Mucosa of descending colon (tissue), 3 donors: Measurements from ENCODE around the gene TBC1D22B. TPM values are rescaled to one million over a fixed set of nuclear protein-coding genes. Genes with fewer than 3 reads are reported as not detected.

Experiments used
- ATAC-seq: fragments of 200-7000 bp; cut with Tn5 transposase; one replicate; pipeline ENCODE4 v1.9.1; 2020; ENCODE audit warnings: mild to moderate bottlenecking, moderate library complexity
- DNase-seq, 3 donors: peaks; one replicate each; pipeline ENCODE4 v3.0.0-alpha.2; 2020
- H3K36me3 ChIP-seq: fragments of 200-600 bp; one replicate; pipeline ENCODE4 v1.8.0; 2021; ENCODE audit warnings: low read depth, mild to moderate bottlenecking
- H3K4me1 ChIP-seq: fragments of 200-600 bp; one replicate; pipeline ENCODE4 v1.8.0; 2021; ENCODE audit warnings: low read depth, mild to moderate bottlenecking
- H3K4me3 ChIP-seq: fragments of 200-600 bp; one replicate; pipeline ENCODE4 v1.8.0; 2021; ENCODE audit warnings: mild to moderate bottlenecking
- H3K9me3 ChIP-seq: fragments of 200-600 bp; one replicate; pipeline ENCODE4 v1.8.0; 2021; ENCODE audit warnings: mild to moderate bottlenecking
- CTCF ChIP-seq: fragments of 200-600 bp; IDR thresholded peaks from one replicate; pipeline ENCODE4 v1.8.0; 2022; ENCODE audit warnings: antibody characterized with exemption, mild to moderate bottlenecking
- intact Hi-C, 2 donors: fragments of 100-400 bp; cut with DNase I in 1 of 2; cut with micrococcal nuclease in 1 of 2; formaldehyde crosslinking; loops; one replicate each; pipeline versions ENCODE4 v1.11.0 to v1.11.1; 2022; cut with DNase I, micrococcal nuclease
- total RNA-seq, 3 donors: library from RNA; stranded (reverse); fragmentation: NEBNext Ultra II Directional in 2 of 3; extraction: Animal tissue kit (Norgen Biotek cat#: 25700) in 2 of 3; gene quantifications; one replicate each; pipeline versions ENCODE4 v1.2.1 to v1.2.4, GENCODE V29; 2021 to 2023
- donor health status: DM: no; HTN: no; CAD: no; lungs with moderate emphysema.
- donor health status: DM: no; HTN: no; CAD: no.
- donor health status: DM: no; HTN: yes; CAD: no.

Gene TBC1D22B
- total RNA-seq, 3 donors from 2014 or later = 12.9 to 15.5 (median 14.8) TPM

- Histone ChIP-seq H3K9me3 (no peaks in the 10 kb centered on the region), H3K4me1 (peaks cover 6% of the 10 kb centered on the region), H3K36me3 (no peaks in the 10 kb centered on the region), H3K4me3 (no peak overlapping the region)
- intact Hi-C loops = no loop called here
- DNase-seq (peak in 1 of 3 donors; percentile 93), ATAC-seq (peak; percentile 84)
- peak; percentile 93 for TF ChIP-seq CTCF
Measured at GRCh38 chr6:37210313-37210968, 47.1 kb upstream of the TBC1D22B start.

GRCh38 chr6:37212268-37212667 is 45.3 kb upstream of the TBC1D22B start:
- Histone ChIP-seq H3K36me3 (no peaks in the 10 kb centered on the region), H3K4me1 (peaks cover 6% of the 10 kb centered on the region), H3K9me3 (no peaks in the 10 kb centered on the region), H3K4me3 (no peak overlapping the region)
- no peak for TF ChIP-seq CTCF
- intact Hi-C loops = no loop called here
- DNase-seq (no peak), ATAC-seq (no peak)

- no peak for TF ChIP-seq CTCF
- ATAC-seq (no peak), DNase-seq (no peak)
- Histone ChIP-seq H3K9me3 (no peaks in the 10 kb centered on the region), H3K36me3 (no peaks in the 10 kb centered on the region), H3K4me1 (peaks cover 4% of the 10 kb centered on the region), H3K4me3 (no peak overlapping the region)
- intact Hi-C loops = no loop called here
Measured at GRCh38 chr6:37218061-37218460, 39.5 kb upstream of the TBC1D22B start.

- ATAC-seq = no peak
- no peaks in the 10 kb centered on the region for H3K36me3 ChIP-seq
- H3K4me1 ChIP-seq = peaks cover 4% of the 10 kb centered on the region
- intact Hi-C loops = no loop called here
- no peak for DNase-seq
- no peak for TF ChIP-seq CTCF
- H3K4me3 ChIP-seq = no peak overlapping the region
- no peaks in the 10 kb centered on the region for H3K9me3 ChIP-seq
Measured at GRCh38 chr6:37218511-37218910, 39.1 kb upstream of the TBC1D22B start.

GRCh38 chr6:37221585-37222124 is 35.9 kb upstream of the TBC1D22B start:
- ATAC-seq (no peak), DNase-seq (no peak)
- H3K36me3 ChIP-seq = no peaks in the 10 kb centered on the region
- H3K4me1 ChIP-seq = peaks cover 4% of the 10 kb centered on the region
- no peak for TF ChIP-seq CTCF
- no peaks in the 10 kb centered on the region for H3K9me3 ChIP-seq
- no peak overlapping the region for H3K4me3 ChIP-seq
- intact Hi-C loops = no loop called here
